GM21737 (cell line): ENCODE results near the gene KIF5A.
"Not testable (repeated sequence)": the region's sequence is repeated elsewhere in the genome, so short reads cannot be mapped to it uniquely, and the experiment has no call there.

Experiments
- ATAC-seq: cut with Tn5 transposase; IDR thresholded peaks from one replicate; pipeline ENCODE4 v1.9.1; 2021; ENCODE audit warnings: mild to moderate bottlenecking, moderate library complexity; ENCODE audit not compliant: unreplicated experiment

KIF5A gene

GRCh38 chr12:57553343-57554202, 3.7 kb downstream of the KIF5A start:
- no peak for ATAC-seq

- ATAC-seq, result no peak
Measured at GRCh38 chr12:57554453-57554852, 4.6 kb downstream of the KIF5A start.

GRCh38 chr12:57554897-57555296, 5.1 kb downstream of the KIF5A start:
- ATAC-seq, result no peak

- ATAC-seq, result no peak
Measured at GRCh38 chr12:57558864-57559263, 9.0 kb downstream of the KIF5A start.

- ATAC-seq, result no peak
Measured at GRCh38 chr12:57560516-57560915, 10.7 kb downstream of the KIF5A start.

GRCh38 chr12:57561117-57561516, 11.3 kb downstream of the KIF5A start:
- ATAC-seq, result not testable (repeated sequence)

- ATAC-seq, result no peak
Measured at GRCh38 chr12:57563358-57563757, 13.5 kb downstream of the KIF5A start.

GRCh38 chr12:57564178-57564740, 14.4 kb downstream of the KIF5A start:
- ATAC-seq, result no peak

GRCh38 chr12:57568838-57569237, 19.0 kb downstream of the KIF5A start:
- ATAC-seq, result no peak

- ATAC-seq, result no peak
Measured at GRCh38 chr12:57569858-57570257, 20.0 kb downstream of the KIF5A start.

- not testable (repeated sequence) for ATAC-seq
Measured at GRCh38 chr12:57570438-57570837, 20.6 kb downstream of the KIF5A start.

GRCh38 chr12:57571926-57572762, 22.3 kb downstream of the KIF5A start:
- ATAC-seq, result no peak

GRCh38 chr12:57574795-57575194, 25.0 kb downstream of the KIF5A start:
- no peak for ATAC-seq

- no peak for ATAC-seq
Measured at GRCh38 chr12:57575771-57576612, 26.1 kb downstream of the KIF5A start.

GRCh38 chr12:57576613-57577160, 26.8 kb downstream of the KIF5A start:
- no peak for ATAC-seq

GRCh38 chr12:57577981-57578758, 28.3 kb downstream of the KIF5A start:
- no peak for ATAC-seq

- no peak for ATAC-seq
Measured at GRCh38 chr12:57579011-57579410, 29.2 kb downstream of the KIF5A start.

- no peak for ATAC-seq
Measured at GRCh38 chr12:57579677-57580465, 30.0 kb downstream of the KIF5A start.

GRCh38 chr12:57580466-57580795, 30.6 kb downstream of the KIF5A start:
- ATAC-seq, result no peak
